H1 (cell line): Measurements from ENCODE around the gene SELENOK. TPM values are rescaled to one million over a fixed set of nuclear protein-coding genes. Genes with fewer than 3 reads are reported as not detected.

Experiments used
- CTCF ChIA-PET: fragments of 300-600 bp; sonication (Branson Sonifier 250); formaldehyde crosslinking; loops from one replicate; lab custom pipeline; 2021; ENCODE audit not compliant: partially characterized antibody; lab: Charles Lee
- POLR2A ChIA-PET: fragments of 300-600 bp; sonication (Branson Sonifier 250); formaldehyde crosslinking; loops from one replicate; lab custom pipeline; 2021; ENCODE audit warnings: inconsistent platforms; ENCODE audit not compliant: partially characterized antibody; lab: Charles Lee
- DNase-seq, 2 experiments: peaks; one replicate each; pipeline versions ENCODE4 v3.0.0 to v3.0.0-alpha.2; 2010 to 2022; ENCODE audit warnings: low spot score in 2 of 2, low read depth in 1 of 2, mixed read lengths in 1 of 2
- FAIRE-seq: peaks from 2 replicates; lab custom pipeline; 2011; peaks lifted over from hg19 to GRCh38; lab: Jason Lieb, UNC
- H2AFZ ChIP-seq: 2 replicates; pipeline ENCODE4 v1.8.1; 2012; ENCODE audit warnings: low read length, inconsistent platforms
- H2AK5ac ChIP-seq: 2 replicates; pipeline ENCODE4 v1.6.1; 2013; ENCODE audit warnings: low read depth, low read length
- H2BK120ac ChIP-seq: replicated peaks from 2 replicates; pipeline ENCODE3; 2013; ENCODE audit warnings: low read depth, low read length, inconsistent platforms
- H2BK12ac ChIP-seq: 2 replicates; pipeline ENCODE4 v1.6.1; 2013; ENCODE audit warnings: low read depth, low read length
- H2BK15ac ChIP-seq: 2 replicates; pipeline ENCODE4 v1.6.1; 2013; ENCODE audit warnings: low read length
- H2BK20ac ChIP-seq: 2 replicates; pipeline ENCODE4 v1.6.1; 2013; ENCODE audit warnings: low read length
- H2BK5ac ChIP-seq: 2 replicates; pipeline ENCODE4 v1.6.1; 2013; ENCODE audit warnings: low read depth, low read length
- H3K14ac ChIP-seq: 2 replicates; pipeline ENCODE4 v1.6.1; 2013; ENCODE audit warnings: inconsistent platforms; ENCODE audit not compliant: insufficient read length
- H3K18ac ChIP-seq: 2 replicates; pipeline ENCODE4 v1.6.1; 2013; ENCODE audit warnings: low read length; ENCODE audit errors: extremely low read depth
- H3K23ac ChIP-seq: 2 replicates; pipeline ENCODE4 v1.6.1; 2013; ENCODE audit warnings: inconsistent platforms; ENCODE audit not compliant: insufficient read length
- H3K23me2 ChIP-seq: 2 replicates; pipeline ENCODE4 v1.6.1; 2013; ENCODE audit warnings: low read depth, low read length
- H3K27ac ChIP-seq: 2 replicates; pipeline ENCODE4 v1.6.1; 2011; ENCODE audit warnings: low read depth, low read length, inconsistent platforms
- H3K27me3 ChIP-seq, 4 experiments: replicated peaks in 1 of 4; 1 replicate in 1 of 4; 2 replicates in 3 of 4; pipeline versions ENCODE4 v1.6.1 to v1.8.1; 2011 to 2013; ENCODE audit warnings: low read length in 3 of 4, mild to moderate bottlenecking in 3 of 4, inconsistent platforms in 2 of 4, mixed read lengths in 2 of 4, moderate library complexity in 1 of 4; ENCODE audit not compliant: control insufficient read depth in 3 of 4, insufficient read depth in 3 of 4; ENCODE audit errors: extremely low read depth in 1 of 4
- H3K36me3 ChIP-seq, 4 experiments: 2 replicates each; pipeline versions ENCODE4 v1.6.1 to v1.8.1; 2011 to 2013; ENCODE audit warnings: mild to moderate bottlenecking in 4 of 4, low read length in 3 of 4, moderate library complexity in 2 of 4, control low read depth in 1 of 4, inconsistent platforms in 1 of 4; ENCODE audit not compliant: insufficient read depth in 4 of 4, control insufficient read depth in 2 of 4
- H3K4ac ChIP-seq: replicated peaks from 2 replicates; pipeline ENCODE3; 2013; ENCODE audit warnings: low read length, low read depth, mixed read lengths, inconsistent platforms; ENCODE audit not compliant: insufficient read length
- H3K4me1 ChIP-seq, 4 experiments: replicated peaks in 1 of 4; 1 replicate in 1 of 4; 2 replicates in 3 of 4; pipeline versions ENCODE4 v1.6.1 to v1.8.1; 2011 to 2013; ENCODE audit warnings: low read length in 3 of 4, inconsistent platforms in 2 of 4, mixed read lengths in 1 of 4; ENCODE audit not compliant: insufficient read depth in 4 of 4, control insufficient read depth in 3 of 4
- H3K4me2 ChIP-seq, 2 experiments: 2 replicates each; pipeline versions ENCODE4 v1.6.1 to v1.8.1; 2011 to 2013; ENCODE audit warnings: low read depth in 2 of 2, low read length in 2 of 2, control low read depth in 1 of 2, inconsistent platforms in 1 of 2, mild to moderate bottlenecking in 1 of 2; ENCODE audit not compliant: insufficient read depth in 1 of 2
- H3K4me3 ChIP-seq, 4 experiments: fragments of 200-600, 300-600 bp in 1 of 4; sonication (generic), shearing (Covaris generic), sonication (Bioruptor Twin) in 1 of 4; 2 replicates each; pipeline versions ENCODE4 v1.5.1 to v1.8.1; 2011 to 2016; ENCODE audit warnings: low read length in 4 of 4, low read depth in 3 of 4, control low read depth in 2 of 4, inconsistent platforms in 2 of 4, mild to moderate bottlenecking in 2 of 4, mixed read lengths in 1 of 4, moderate library complexity in 1 of 4; ENCODE audit not compliant: insufficient read depth in 2 of 4; ENCODE audit errors: extremely low read depth in 1 of 4
- H3K56ac ChIP-seq: replicated peaks from 2 replicates; pipeline ENCODE3; 2013; ENCODE audit warnings: low read depth, mild to moderate bottlenecking, mixed read lengths, low read length, inconsistent platforms; ENCODE audit not compliant: insufficient read length
- H3K79me1 ChIP-seq: 2 replicates; pipeline ENCODE4 v1.6.1; 2013; ENCODE audit warnings: low read depth, low read length, control low read depth
- H3K79me2 ChIP-seq, 2 experiments: 2 replicates each; pipeline versions ENCODE4 v1.6.1 to v1.8.1; 2012 to 2013; ENCODE audit warnings: low read length in 2 of 2, mild to moderate bottlenecking in 2 of 2, inconsistent platforms in 1 of 2; ENCODE audit not compliant: insufficient read depth in 2 of 2, control insufficient read depth in 1 of 2
- H3K9ac ChIP-seq, 4 experiments: replicated peaks in 1 of 4; 1 replicate in 1 of 4; 2 replicates in 3 of 4; pipeline versions ENCODE4 v1.6.1 to v1.8.1; 2011 to 2013; ENCODE audit warnings: low read depth in 3 of 4, low read length in 3 of 4, control low read depth in 2 of 4, mild to moderate bottlenecking in 2 of 4, moderate library complexity in 2 of 4, inconsistent platforms in 1 of 4; ENCODE audit errors: extremely low read depth in 1 of 4
- H3K9me3 ChIP-seq, 2 experiments: 2 replicates each; pipeline versions ENCODE4 v1.6.1 to v1.8.1; 2012 to 2013; ENCODE audit warnings: mild to moderate bottlenecking in 2 of 2, moderate library complexity in 2 of 2, control low read depth in 1 of 2, inconsistent platforms in 1 of 2, low read depth in 1 of 2, low read length in 1 of 2, mixed read lengths in 1 of 2; ENCODE audit not compliant: insufficient read depth in 2 of 2
- H4K20me1 ChIP-seq, 2 experiments: replicated peaks in 1 of 2; 2 replicates each; pipeline versions ENCODE3 to v1.8.1; 2011 to 2013; ENCODE audit warnings: inconsistent platforms in 2 of 2, low read length in 2 of 2, mild to moderate bottlenecking in 1 of 2; ENCODE audit not compliant: insufficient read depth in 2 of 2, control insufficient read depth in 1 of 2
- H4K5ac ChIP-seq: 2 replicates; pipeline ENCODE4 v1.6.1; 2013; ENCODE audit warnings: low read length, low read depth, mixed read lengths, inconsistent platforms; ENCODE audit not compliant: insufficient read length
- H4K8ac ChIP-seq: 2 replicates; pipeline ENCODE4 v1.8.0; 2013; ENCODE audit warnings: mild to moderate bottlenecking, moderate library complexity, low read length, inconsistent platforms; ENCODE audit not compliant: insufficient read depth; ENCODE audit errors: extremely low read depth
- H4K91ac ChIP-seq: replicated peaks from 2 replicates; pipeline ENCODE3; 2013; ENCODE audit warnings: low read length, mixed read lengths, inconsistent platforms; ENCODE audit not compliant: insufficient read length
- CBX8 ChIP-seq: fragments of 300-800, 300-1000 bp; sonication (generic); IDR thresholded peaks from 2 replicates; pipeline ENCODE4 v1.7.1; 2016; ENCODE audit warnings: low read depth, low read length, borderline replicate concordance
- CREB1 ChIP-seq: IDR thresholded peaks from 2 replicates; pipeline ENCODE4 v1.6.1; 2012; ENCODE audit warnings: inconsistent platforms
- CTBP2 ChIP-seq: IDR thresholded peaks from 2 replicates; pipeline ENCODE4 v1.7.0; 2011; ENCODE audit warnings: borderline replicate concordance, mild to moderate bottlenecking, moderate library complexity, mixed read lengths, low read length; ENCODE audit not compliant: insufficient read depth, insufficient read length
- FOSL1 ChIP-seq: IDR thresholded peaks from 2 replicates; pipeline ENCODE4 v1.6.1; 2011; ENCODE audit warnings: mild to moderate bottlenecking, low read depth, low read length, moderate library complexity; ENCODE audit not compliant: insufficient read depth
- GABPA ChIP-seq: IDR thresholded peaks from 2 replicates; pipeline ENCODE4 v1.6.1; 2011; ENCODE audit warnings: mild to moderate bottlenecking, low read length, moderate library complexity, borderline replicate concordance; ENCODE audit not compliant: insufficient read depth
- HDAC6 ChIP-seq: IDR thresholded peaks from one replicate; pipeline ENCODE4 v1.7.1; 2012; ENCODE audit warnings: low read depth, mild to moderate bottlenecking, inconsistent platforms, low read length, moderate library complexity
- ZNF274 ChIP-seq: IDR thresholded peaks from 2 replicates; pipeline ENCODE4 v1.7.0; 2012; ENCODE audit warnings: low read length, borderline replicate concordance; ENCODE audit errors: extremely low read depth
- whole genome bisulfite sequencing, 2 experiments: shearing (Covaris generic) in 1 of 2; methylation state at CpG; one replicate each; pipeline versions ENCODE4 v1.1.6 to v1.1.7; 2013 to 2015; ENCODE audit warnings: low lambda C conversion rate in 2 of 2, mixed read lengths in 2 of 2, inconsistent platforms in 1 of 2, low coverage in 1 of 2, missing lambda C conversion rate in 1 of 2; ENCODE audit not compliant: insufficient replicate concordance in 2 of 2, insufficient coverage in 1 of 2, insufficient read length in 1 of 2; ENCODE audit errors: extremely low coverage in 1 of 2, missing lambda C conversion rate in 1 of 2; 5-methylcytosine and 5-hydroxymethylcytosine counted together
- polyA plus RNA-seq, 7 experiments: library from polyadenylated mRNA; depleted of rRNA in 3 of 7; stranded (reverse) in 5 of 7; unstranded in 2 of 7; fragments of >200 nt in 5 of 7; fragments of 200-250 nt in 2 of 7; gene quantifications; 1 replicate in 5 of 7; 2 replicates in 1 of 7; 4 replicates in 1 of 7; pipeline versions ENCODE4 v1.2.1 to v1.2.3, GENCODE V29; 2011 to 2013; ENCODE audit warnings: missing spikeins in 2 of 7, mixed read lengths in 2 of 7
- total RNA-seq: library from RNA; stranded (reverse); fragmentation: NEBNext Ultra II Directional; extraction: Animal tissue kit (Norgen Biotek cat#: 25700); gene quantifications from 2 replicates; pipeline ENCODE4 v1.2.1, GENCODE V29; 2021

Gene SELENOK
- total and polyA plus RNA-seq, 2 of the 8 experiments (the other 6 are each of a cell fraction or from before 2014, with no cell fraction given), result 26.9 to 40.2 TPM

DNA sequence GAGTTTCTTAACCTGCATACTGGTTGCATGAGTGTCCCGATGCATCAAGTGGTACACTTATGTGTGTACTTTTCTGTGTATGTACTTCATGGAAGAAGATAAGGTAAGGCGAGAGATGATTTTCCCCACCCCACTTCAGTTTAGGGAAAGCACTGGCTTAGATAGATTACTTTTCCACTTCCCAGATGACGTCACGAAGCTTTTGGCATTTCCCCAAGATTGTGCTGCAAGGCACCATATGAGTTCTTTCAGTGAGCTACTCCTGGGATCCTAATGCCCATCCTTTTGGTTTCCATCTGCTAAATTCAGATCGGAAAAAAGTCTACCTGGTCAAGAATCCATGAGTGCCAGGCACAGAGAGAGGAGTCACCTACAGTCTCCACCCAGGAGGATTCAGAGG, 40.8 kb downstream of the SELENOK start:
- H3K4me2 ChIP-seq, result no peak overlapping the region
- H2BK20ac ChIP-seq, result no peak overlapping the region
- peaks cover 3 to 16% (median 9%) of the 10 kb centered on the region in 4 experiments for H3K27me3 ChIP-seq
- H2BK12ac ChIP-seq, result no peak overlapping the region
- H3K4me1 ChIP-seq, result peaks cover 0 to 5% (median under 1%) of the 10 kb centered on the region in 4 experiments; a peak in 3 of 7 replicates
- no peak overlapping the region for H3K4me3 ChIP-seq
- H2AFZ ChIP-seq, result no peak overlapping the region
- no peak for FAIRE-seq
- no peak overlapping the region for H2BK120ac ChIP-seq
- H3K9me3 ChIP-seq, result no peaks in the 10 kb centered on the region
- peaks cover 0 to 7% (median 3%) of the 10 kb centered on the region in 4 experiments; a peak in 5 of 8 replicates for H3K36me3 ChIP-seq
- no peak overlapping the region for H4K5ac ChIP-seq
- no peak overlapping the region for H4K8ac ChIP-seq
- no peak overlapping the region for H3K4ac ChIP-seq
- H2BK5ac ChIP-seq, result no peak overlapping the region
- no peak overlapping the region for H4K91ac ChIP-seq
- H3K23ac ChIP-seq, result no peak overlapping the region
- no peak overlapping the region for H3K9ac ChIP-seq
- no peak overlapping the region for H3K27ac ChIP-seq
- H3K79me2 ChIP-seq, result no peaks in the 10 kb centered on the region; a peak in 1 of 4 replicates
- H2AK5ac ChIP-seq, result no peak overlapping the region
- H3K56ac ChIP-seq, result no peak overlapping the region
- POLR2A ChIA-PET, result interaction anchor here (0.6 kb wide), 1 partner anchor 373 kb away, joined by 4 read pairs; no protein-coding TSS in a partner anchor
- no peak overlapping the region for H3K18ac ChIP-seq
- peaks cover 5% of the 10 kb centered on the region; the same call in 1 of the 2 replicates for H3K79me1 ChIP-seq
- WGBS, 2 experiments, result 94% methylated on average over 5 of the region's 5 CpGs; no CpG with 5 or more reads in 1 of the 2 experiments
- no peak overlapping the region for H3K14ac ChIP-seq
- no peak overlapping the region for H2BK15ac ChIP-seq
- CTCF ChIA-PET, result interaction anchor here (0.5 to 1.1 kb wide), 3 partner anchors 13 to 18 kb away, joined by 3 read pairs; no protein-coding TSS in a partner anchor
- no peak for DNase-seq
- peaks cover 8% of the 10 kb centered on the region for H3K23me2 ChIP-seq
- peaks cover 2 to 3% of the 10 kb centered on the region in 2 experiments for H4K20me1 ChIP-seq
- TF ChIP-seq GABPA (no peak), HDAC6 (no peak), ZNF274 (no peak), CREB1 (no peak), CBX8 (no peak), FOSL1 (no peak), CTBP2 (no peak)
